Kidney (tissue), 14 donors: ENCODE results near the gene EFCAB7. TPM values are rescaled to one million over a fixed set of nuclear protein-coding genes. Genes with fewer than 3 reads are reported as not detected.

ENCODE experiments used
- DNase-seq, 5 donors: peaks; one replicate each; pipeline ENCODE4 v3.0.0-alpha.2; 2013 to 2020
- FAIRE-seq: peaks from 2 replicates; lab custom pipeline; 2012; peaks lifted over from hg19 to GRCh38; lab: Jason Lieb, UNC
- H3K27ac ChIP-seq, 2 donors: one replicate each; pipeline ENCODE4 v1.7.0; 2013; ENCODE audit warnings: low read depth in 2 of 2, low read length in 2 of 2, inconsistent platforms in 1 of 2
- H3K27me3 ChIP-seq: one replicate; pipeline ENCODE4 v1.7.1; 2013; ENCODE audit warnings: low read length, inconsistent platforms; ENCODE audit not compliant: control insufficient read depth, insufficient read depth
- H3K36me3 ChIP-seq, 3 donors: one replicate each; pipeline versions ENCODE4 v1.7.0 to v1.7.1; 2013; ENCODE audit warnings: low read length in 3 of 3, control low read depth in 1 of 3, inconsistent platforms in 1 of 3; ENCODE audit not compliant: insufficient read depth in 3 of 3, control insufficient read depth in 2 of 3
- H3K4me1 ChIP-seq, 3 donors: one replicate each; pipeline versions ENCODE4 v1.7.0 to v1.7.1; 2013; ENCODE audit warnings: low read length in 3 of 3, inconsistent platforms in 1 of 3, low read depth in 1 of 3; ENCODE audit not compliant: control insufficient read depth in 2 of 3, insufficient read depth in 2 of 3
- H3K4me3 ChIP-seq, 3 donors: one replicate each; pipeline versions ENCODE4 v1.7.0 to v1.8.1; 2013; ENCODE audit warnings: low read length in 3 of 3, control low read depth in 1 of 3, inconsistent platforms in 1 of 3
- H3K9ac ChIP-seq, 3 donors: one replicate each; pipeline versions ENCODE4 v1.7.0 to v1.7.1; 2013; ENCODE audit warnings: low read length in 3 of 3, control low read depth in 1 of 3, inconsistent platforms in 1 of 3
- H3K9me3 ChIP-seq, 3 donors: one replicate each; pipeline versions ENCODE4 v1.7.0 to v1.7.1; 2013; ENCODE audit warnings: low read length in 3 of 3, control low read depth in 1 of 3, inconsistent platforms in 1 of 3; ENCODE audit not compliant: control insufficient read depth in 2 of 3, insufficient read depth in 1 of 3
- CTCF ChIP-seq: IDR thresholded peaks from 3 replicates; pipeline ENCODE4 v1.5.1; 2012; ENCODE audit warnings: mild to moderate bottlenecking, moderate library complexity, borderline replicate concordance; ENCODE audit not compliant: insufficient read depth; ENCODE audit errors: extremely low read depth
- intact Hi-C: fragments of 100-400 bp; cut with DNase I; formaldehyde crosslinking; loops from one replicate; pipeline ENCODE4 v1.11.1; 2022
- polyA plus RNA-seq: library from polyadenylated mRNA; stranded (reverse); fragments of 350-450 nt; fragmentation: Illumina TruSeq; extraction: RNeasy Lipid Tissue Mini Kit (QIAGEN cat#74804); gene quantifications from one replicate; pipeline ENCODE4 v1.2.3, GENCODE V29; 2014; ENCODE audit warnings: low read depth, low replicate concordance; ENCODE audit not compliant: insufficient read depth
- total RNA-seq: library from RNA; stranded (reverse); fragmentation: NEBNext Ultra II Directional; extraction: Animal tissue kit (Norgen Biotek cat#: 25700); gene quantifications from one replicate; pipeline ENCODE4 v1.2.1, GENCODE V29; 2021
- donor health status: control.
- donor health status: control.
- donor health status: control.
- donor health status: control.
- donor health status: control.
- donor health status: DM: yes; HTN: yes; CAD: no.
- donor health status: Normal renal cell carcinoma (clear cell type).

The EFCAB7 gene
- total and polyA plus RNA-seq, 2 donors from 2014 or later = 5.1 to 9.6 TPM

- Histone ChIP-seq H3K4me3 (no peak overlapping the region), H3K9ac (no peak overlapping the region), H3K27ac (no peak overlapping the region), H3K4me1 (no peaks in the 10 kb centered on the region), H3K9me3 (no peaks in the 10 kb centered on the region), H3K36me3 (no peaks in the 10 kb centered on the region), H3K27me3 (no peaks in the 10 kb centered on the region)
- FAIRE-seq = no peak
- no peak for TF ChIP-seq CTCF
- intact Hi-C loops = no loop called here
- no peak for DNase-seq
Measured at GRCh38 chr1:63621075-63621474, 97.8 kb downstream of the EFCAB7 start.

GRCh38 chr1:63621698-63622097, 98.4 kb downstream of the EFCAB7 start:
- intact Hi-C loops = no loop called here
- no peak for FAIRE-seq
- no peaks in the 10 kb centered on the region for H3K36me3 ChIP-seq
- no peak overlapping the region for H3K4me3 ChIP-seq
- no peaks in the 10 kb centered on the region for H3K9me3 ChIP-seq
- H3K9ac ChIP-seq = no peak overlapping the region
- no peaks in the 10 kb centered on the region for H3K4me1 ChIP-seq
- no peak overlapping the region for H3K27ac ChIP-seq
- H3K27me3 ChIP-seq = no peaks in the 10 kb centered on the region
- no peak for TF ChIP-seq CTCF
- peak in 2 of 5 donors; percentile 31 to 77 for DNase-seq

Other genes with a start within 250 kb of the EFCAB7 start
- 0.31 TPM for gene FOXD3, start 201.0 kb upstream of the EFCAB7 start, total RNA-seq
- 0.17 TPM for gene FOXD3, start 201.0 kb upstream of the EFCAB7 start, polyA plus RNA-seq
- gene ALG6, start 155.9 kb upstream of the EFCAB7 start, total RNA-seq = 11.2 TPM
- gene ALG6, start 155.9 kb upstream of the EFCAB7 start, polyA plus RNA-seq = 10.2 TPM
- 27.2 TPM for gene ITGB3BP, start 300 bp upstream of the EFCAB7 start, total RNA-seq
- gene ITGB3BP, start 300 bp upstream of the EFCAB7 start, polyA plus RNA-seq = 29.1 TPM
- 40.3 TPM for gene PGM1, start 69.9 kb downstream of the EFCAB7 start, total RNA-seq
- 59.3 TPM for gene PGM1, start 69.9 kb downstream of the EFCAB7 start, polyA plus RNA-seq